ENCODE results near the gene TMEM165.

DNA sequence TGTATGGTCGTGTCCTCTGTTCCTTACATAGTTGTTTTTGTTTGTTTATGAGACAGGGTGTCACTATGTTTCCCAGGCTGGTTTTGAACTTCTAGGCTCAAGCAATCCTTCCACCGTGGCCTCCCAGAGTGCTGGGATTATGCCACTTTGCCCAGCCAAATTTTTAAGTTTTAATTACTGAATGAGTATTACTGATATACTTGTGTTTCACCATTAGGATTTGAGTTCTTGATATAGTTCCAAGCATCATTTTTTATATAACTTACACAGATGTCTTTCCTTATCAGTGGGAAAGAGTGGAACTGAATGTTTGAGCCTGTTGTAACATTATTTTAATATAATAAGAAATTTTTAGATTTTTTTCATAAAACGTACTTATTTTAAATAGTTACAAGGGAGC, 20.4 kb downstream of the TMEM165 start:
- TF ChIP-seq, protein P1, sequence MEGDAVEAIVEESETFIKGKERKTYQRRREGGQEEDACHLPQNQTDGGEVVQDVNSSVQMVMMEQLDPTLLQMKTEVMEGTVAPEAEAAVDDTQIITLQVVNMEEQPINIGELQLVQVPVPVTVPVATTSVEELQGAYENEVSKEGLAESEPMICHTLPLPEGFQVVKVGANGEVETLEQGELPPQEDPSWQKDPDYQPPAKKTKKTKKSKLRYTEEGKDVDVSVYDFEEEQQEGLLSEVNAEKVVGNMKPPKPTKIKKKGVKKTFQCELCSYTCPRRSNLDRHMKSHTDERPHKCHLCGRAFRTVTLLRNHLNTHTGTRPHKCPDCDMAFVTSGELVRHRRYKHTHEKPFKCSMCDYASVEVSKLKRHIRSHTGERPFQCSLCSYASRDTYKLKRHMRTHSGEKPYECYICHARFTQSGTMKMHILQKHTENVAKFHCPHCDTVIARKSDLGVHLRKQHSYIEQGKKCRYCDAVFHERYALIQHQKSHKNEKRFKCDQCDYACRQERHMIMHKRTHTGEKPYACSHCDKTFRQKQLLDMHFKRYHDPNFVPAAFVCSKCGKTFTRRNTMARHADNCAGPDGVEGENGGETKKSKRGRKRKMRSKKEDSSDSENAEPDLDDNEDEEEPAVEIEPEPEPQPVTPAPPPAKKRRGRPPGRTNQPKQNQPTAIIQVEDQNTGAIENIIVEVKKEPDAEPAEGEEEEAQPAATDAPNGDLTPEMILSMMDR (IDR thresholded peaks at IDR 0.05 in 2 of 3, conservative IDR thresholded peaks at IDR 0.05 in 1 of 3; ENCODE audit: insufficient read depth in 2 of 3, low read depth in 1 of 3, low read length in 3 of 3), result no peak
- no peak for TF ChIP-seq JUN (IDR thresholded peaks at IDR 0.05; ENCODE audit: borderline replicate concordance, low read depth, low read length)
- TF ChIP-seq JUN (CRISPR knock-in tag; IDR thresholded peaks at IDR 0.05; ENCODE audit: borderline replicate concordance), result no peak
- TF ChIP-seq, protein P2, sequence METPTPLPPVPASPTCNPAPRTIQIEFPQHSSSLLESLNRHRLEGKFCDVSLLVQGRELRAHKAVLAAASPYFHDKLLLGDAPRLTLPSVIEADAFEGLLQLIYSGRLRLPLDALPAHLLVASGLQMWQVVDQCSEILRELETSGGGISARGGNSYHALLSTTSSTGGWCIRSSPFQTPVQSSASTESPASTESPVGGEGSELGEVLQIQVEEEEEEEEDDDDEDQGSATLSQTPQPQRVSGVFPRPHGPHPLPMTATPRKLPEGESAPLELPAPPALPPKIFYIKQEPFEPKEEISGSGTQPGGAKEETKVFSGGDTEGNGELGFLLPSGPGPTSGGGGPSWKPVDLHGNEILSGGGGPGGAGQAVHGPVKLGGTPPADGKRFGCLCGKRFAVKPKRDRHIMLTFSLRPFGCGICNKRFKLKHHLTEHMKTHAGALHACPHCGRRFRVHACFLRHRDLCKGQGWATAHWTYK (CRISPR knock-in tag; IDR thresholded peaks at IDR 0.05), result no peak
- TF ChIP-seq TAF15 (IDR thresholded peaks at IDR 0.05; ENCODE audit: low read depth, low read length), result no peak
- no peak for TF ChIP-seq RAD21 (CRISPR knock-in tag; conservative IDR thresholded peaks at IDR 0.05 in 1 of 2, IDR thresholded peaks at IDR 0.05 in 1 of 2)
- no peak for TF ChIP-seq ZNF507 (tag; conservative IDR thresholded peaks at IDR 0.05)
- no peak for TF ChIP-seq BHLHE40 (IDR thresholded peaks at IDR 0.05; ENCODE audit: low read length)
- no peak for TF ChIP-seq STAT5B (CRISPR knock-in tag; IDR thresholded peaks at IDR 0.05)
- TF ChIP-seq ZFX (CRISPR knock-in tag; IDR thresholded peaks at IDR 0.05), result no peak
- TF ChIP-seq, protein P3, sequence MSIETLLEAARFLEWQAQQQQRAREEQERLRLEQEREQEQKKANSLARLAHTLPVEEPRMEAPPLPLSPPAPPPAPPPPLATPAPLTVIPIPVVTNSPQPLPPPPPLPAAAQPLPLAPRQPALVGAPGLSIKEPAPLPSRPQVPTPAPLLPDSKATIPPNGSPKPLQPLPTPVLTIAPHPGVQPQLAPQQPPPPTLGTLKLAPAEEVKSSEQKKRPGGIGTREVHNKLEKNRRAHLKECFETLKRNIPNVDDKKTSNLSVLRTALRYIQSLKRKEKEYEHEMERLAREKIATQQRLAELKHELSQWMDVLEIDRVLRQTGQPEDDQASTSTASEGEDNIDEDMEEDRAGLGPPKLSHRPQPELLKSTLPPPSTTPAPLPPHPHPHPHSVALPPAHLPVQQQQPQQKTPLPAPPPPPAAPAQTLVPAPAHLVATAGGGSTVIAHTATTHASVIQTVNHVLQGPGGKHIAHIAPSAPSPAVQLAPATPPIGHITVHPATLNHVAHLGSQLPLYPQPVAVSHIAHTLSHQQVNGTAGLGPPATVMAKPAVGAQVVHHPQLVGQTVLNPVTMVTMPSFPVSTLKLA (conservative IDR thresholded peaks at IDR 0.05), result no peak
- TF ChIP-seq, protein P4, sequence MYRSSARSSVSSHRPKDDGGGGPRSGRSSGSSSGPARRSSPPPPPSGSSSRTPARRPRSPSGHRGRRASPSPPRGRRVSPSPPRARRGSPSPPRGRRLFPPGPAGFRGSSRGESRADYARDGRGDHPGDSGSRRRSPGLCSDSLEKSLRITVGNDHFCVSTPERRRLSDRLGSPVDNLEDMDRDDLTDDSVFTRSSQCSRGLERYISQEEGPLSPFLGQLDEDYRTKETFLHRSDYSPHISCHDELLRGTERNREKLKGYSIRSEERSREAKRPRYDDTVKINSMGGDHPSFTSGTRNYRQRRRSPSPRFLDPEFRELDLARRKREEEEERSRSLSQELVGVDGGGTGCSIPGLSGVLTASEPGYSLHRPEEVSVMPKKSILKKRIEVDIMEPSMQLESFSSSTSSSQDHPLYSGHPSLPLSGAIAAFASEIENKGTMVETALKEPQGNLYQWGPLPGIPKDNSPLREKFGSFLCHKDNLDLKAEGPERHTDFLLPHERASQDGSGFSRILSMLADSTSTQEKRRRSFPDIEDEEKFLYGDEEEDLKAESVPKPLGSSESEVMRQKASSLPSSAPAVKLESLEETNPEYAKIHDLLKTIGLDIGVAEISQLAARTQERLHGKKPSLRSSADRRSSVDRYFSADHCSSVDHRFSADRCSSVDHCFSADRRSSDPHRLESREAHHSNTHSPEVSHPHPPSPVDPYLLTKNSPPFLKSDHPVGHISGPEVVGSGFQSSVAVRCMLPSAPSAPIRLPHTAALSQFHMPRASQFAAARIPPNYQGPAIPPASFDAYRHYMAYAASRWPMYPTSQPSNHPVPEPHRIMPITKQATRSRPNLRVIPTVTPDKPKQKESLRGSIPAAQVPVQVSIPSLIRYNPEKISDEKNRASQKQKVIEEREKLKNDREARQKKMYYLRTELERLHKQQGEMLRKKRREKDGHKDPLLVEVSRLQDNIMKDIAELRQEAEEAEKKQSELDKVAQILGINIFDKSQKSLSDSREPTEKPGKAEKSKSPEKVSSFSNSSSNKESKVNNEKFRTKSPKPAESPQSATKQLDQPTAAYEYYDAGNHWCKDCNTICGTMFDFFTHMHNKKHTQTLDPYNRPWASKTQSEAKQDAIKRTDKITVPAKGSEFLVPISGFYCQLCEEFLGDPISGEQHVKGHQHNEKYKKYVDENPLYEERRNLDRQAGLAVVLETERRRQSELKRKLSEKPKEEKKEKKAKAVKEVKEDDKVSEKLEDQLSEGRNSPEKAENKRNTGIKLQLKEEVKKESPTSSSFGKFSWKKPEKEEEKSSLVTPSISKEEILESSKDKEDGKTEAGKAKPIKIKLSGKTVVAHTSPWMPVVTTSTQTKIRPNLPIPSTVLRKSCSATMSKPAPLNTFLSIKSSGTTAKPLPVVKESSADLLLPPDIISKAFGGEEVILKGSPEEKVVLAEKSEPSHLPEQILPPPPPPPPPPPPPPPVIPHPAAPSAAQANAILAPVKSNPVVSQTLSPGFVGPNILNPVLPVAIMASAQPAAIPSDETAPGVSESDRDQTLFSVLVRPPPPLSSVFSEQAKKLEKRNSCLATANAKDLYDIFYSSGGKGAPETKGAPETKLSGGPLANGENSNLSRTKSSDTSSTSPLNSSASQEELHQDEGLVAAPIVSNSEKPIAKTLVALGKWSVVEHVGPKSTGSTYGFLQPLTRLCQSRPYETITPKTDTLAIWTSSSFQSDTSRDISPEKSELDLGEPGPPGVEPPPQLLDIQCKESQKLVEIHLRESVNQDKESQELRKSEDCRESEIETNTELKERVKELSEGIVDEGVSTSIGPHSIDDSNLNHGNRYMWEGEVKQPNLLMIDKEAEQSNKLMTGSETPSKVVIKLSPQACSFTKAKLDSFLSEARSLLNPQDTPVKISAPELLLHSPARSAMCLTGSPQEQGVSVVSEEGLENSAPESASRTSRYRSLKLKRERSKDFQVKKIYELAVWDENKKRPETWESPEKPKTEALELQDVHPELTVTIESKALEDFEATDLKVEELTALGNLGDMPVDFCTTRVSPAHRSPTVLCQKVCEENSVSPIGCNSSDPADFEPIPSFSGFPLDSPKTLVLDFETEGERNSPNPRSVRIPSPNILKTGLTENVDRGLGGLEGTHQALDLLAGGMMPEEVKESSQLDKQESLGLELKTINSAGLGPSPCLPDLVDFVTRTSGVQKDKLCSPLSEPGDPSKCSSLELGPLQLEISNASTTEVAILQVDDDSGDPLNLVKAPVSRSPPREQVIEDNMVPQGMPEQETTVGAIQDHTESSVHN (IDR thresholded peaks at IDR 0.05; ENCODE audit: borderline replicate concordance in 1 of 2, low read depth in 1 of 2), result no peak
- TF ChIP-seq, protein P5, sequence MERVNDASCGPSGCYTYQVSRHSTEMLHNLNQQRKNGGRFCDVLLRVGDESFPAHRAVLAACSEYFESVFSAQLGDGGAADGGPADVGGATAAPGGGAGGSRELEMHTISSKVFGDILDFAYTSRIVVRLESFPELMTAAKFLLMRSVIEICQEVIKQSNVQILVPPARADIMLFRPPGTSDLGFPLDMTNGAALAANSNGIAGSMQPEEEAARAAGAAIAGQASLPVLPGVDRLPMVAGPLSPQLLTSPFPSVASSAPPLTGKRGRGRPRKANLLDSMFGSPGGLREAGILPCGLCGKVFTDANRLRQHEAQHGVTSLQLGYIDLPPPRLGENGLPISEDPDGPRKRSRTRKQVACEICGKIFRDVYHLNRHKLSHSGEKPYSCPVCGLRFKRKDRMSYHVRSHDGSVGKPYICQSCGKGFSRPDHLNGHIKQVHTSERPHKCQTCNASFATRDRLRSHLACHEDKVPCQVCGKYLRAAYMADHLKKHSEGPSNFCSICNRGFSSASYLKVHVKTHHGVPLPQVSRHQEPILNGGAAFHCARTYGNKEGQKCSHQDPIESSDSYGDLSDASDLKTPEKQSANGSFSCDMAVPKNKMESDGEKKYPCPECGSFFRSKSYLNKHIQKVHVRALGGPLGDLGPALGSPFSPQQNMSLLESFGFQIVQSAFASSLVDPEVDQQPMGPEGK (CRISPR knock-in tag; IDR thresholded peaks at IDR 0.05; ENCODE audit: borderline replicate concordance), result no peak
- TF ChIP-seq CHD1 (IDR thresholded peaks at IDR 0.05; ENCODE audit: low read length), result no peak
- TF ChIP-seq MAZ (CRISPR knock-in tag; conservative IDR thresholded peaks at IDR 0.05 in 1 of 2, IDR thresholded peaks at IDR 0.05 in 1 of 2), result no peak
